HG03520 (cell line): ENCODE results near the gene MRPS23.

Source experiments
- ATAC-seq: cut with Tn5 transposase; IDR thresholded peaks from one replicate; pipeline ENCODE4 v1.9.1; 2021; ENCODE audit warnings: mild to moderate bottlenecking, moderate library complexity; ENCODE audit not compliant: unreplicated experiment

Gene MRPS23

GRCh38 chr17:57803021-57803420, 46.8 kb downstream of the MRPS23 start:
- ATAC-seq: no peak

GRCh38 chr17:57801044-57801711, 48.7 kb downstream of the MRPS23 start:
- ATAC-seq: no peak

GRCh38 chr17:57794841-57795240, 55.0 kb downstream of the MRPS23 start:
- no peak for ATAC-seq

GRCh38 chr17:57788725-57789124, 61.1 kb downstream of the MRPS23 start:
- ATAC-seq: no peak

GRCh38 chr17:57785022-57785421, 64.8 kb downstream of the MRPS23 start:
- ATAC-seq: no peak
